Lower lobe of right lung (tissue), 2 donors: ENCODE results near the gene GADD45B. TPM values are rescaled to one million over a fixed set of nuclear protein-coding genes. Genes with fewer than 3 reads are reported as not detected.
A peak's percentile ranks its signal among the peaks of the same experiment; 100 is the strongest.

Experiments used
- ATAC-seq, 2 donors: fragments of 200-7000 bp; cut with Tn5 transposase; one replicate each; pipeline ENCODE4 v1.9.1; 2020 to 2022; ENCODE audit warnings: mild to moderate bottlenecking in 2 of 2, moderate library complexity in 2 of 2
- DNase-seq: peaks from one replicate; pipeline ENCODE4 v3.0.0-alpha.2; 2020
- H3K27ac ChIP-seq: fragments of 200-600 bp; one replicate; pipeline ENCODE4 v1.8.0; 2022
- H3K27me3 ChIP-seq: fragments of 200-600 bp; one replicate; pipeline ENCODE4 v1.8.0; 2022; ENCODE audit warnings: low read depth
- H3K36me3 ChIP-seq: fragments of 200-600 bp; one replicate; pipeline ENCODE4 v1.8.0; 2022; ENCODE audit warnings: mild to moderate bottlenecking
- H3K4me1 ChIP-seq: fragments of 200-600 bp; one replicate; pipeline ENCODE4 v1.8.0; 2022
- H3K4me3 ChIP-seq: fragments of 200-600 bp; one replicate; pipeline ENCODE4 v1.8.0; 2022; ENCODE audit warnings: mild to moderate bottlenecking
- H3K9me3 ChIP-seq: fragments of 200-600 bp; one replicate; pipeline ENCODE4 v1.8.0; 2022
- CTCF ChIP-seq: fragments of 200-600 bp; IDR thresholded peaks from one replicate; pipeline ENCODE4 v1.8.0; 2022; ENCODE audit warnings: antibody characterized with exemption, mild to moderate bottlenecking
- intact Hi-C: fragments of 100-400 bp; cut with DNase I; formaldehyde crosslinking; loops from one replicate; pipeline ENCODE4 v1.11.0; 2022
- total RNA-seq: library from RNA; stranded (reverse); fragmentation: NEBNext Ultra II Directional; extraction: Animal tissue kit (Norgen Biotek cat#: 25700); gene quantifications from one replicate; pipeline ENCODE4 v1.2.1, GENCODE V29; 2021
- donor health status: DM: no; HTN: yes; CAD: no; lungs with severe emphysema.

Gene GADD45B
- total RNA-seq, 1 donor from 2014 or later, result 89.9 TPM

DNA sequence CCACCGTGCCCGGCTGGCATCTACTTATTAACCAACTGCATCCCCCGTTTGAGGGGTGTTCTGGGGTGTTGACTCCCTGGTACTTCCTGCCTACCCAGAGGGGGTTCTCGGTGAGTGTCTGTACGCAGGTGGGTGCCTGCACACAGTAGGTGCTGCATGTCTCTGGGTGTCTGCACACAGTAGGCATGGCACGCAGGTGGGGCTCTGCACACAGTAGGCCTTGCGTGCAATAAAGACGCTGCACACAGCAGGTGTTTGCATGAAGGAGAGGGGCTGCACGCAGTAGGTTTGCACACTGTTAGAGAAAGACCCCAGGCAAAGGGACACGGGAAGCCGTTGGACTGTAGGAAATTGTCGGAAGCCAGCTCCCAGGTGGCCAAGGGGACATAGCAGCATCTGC lies 11.2 kb downstream of the GADD45B start:
- Histone ChIP-seq H3K4me1 (peaks cover 42% of the 10 kb centered on the region), H3K9me3 (peaks cover 7% of the 10 kb centered on the region), H3K27me3 (peaks cover 11% of the 10 kb centered on the region), H3K27ac (no peak overlapping the region), H3K36me3 (no peaks in the 10 kb centered on the region), H3K4me3 (no peak overlapping the region)
- no peak for DNase-seq
- intact Hi-C loops, result no loop called here
- TF ChIP-seq CTCF, result no peak
- ATAC-seq, result no peak

GRCh38 chr19:2487842-2488241 lies 11.9 kb downstream of the GADD45B start:
- DNase-seq (no peak), ATAC-seq (no peak)
- H3K27me3 ChIP-seq, result peaks cover 11% of the 10 kb centered on the region
- H3K4me1 ChIP-seq, result peaks cover 42% of the 10 kb centered on the region
- H3K36me3 ChIP-seq, result no peaks in the 10 kb centered on the region
- peaks cover 7% of the 10 kb centered on the region for H3K9me3 ChIP-seq
- H3K27ac ChIP-seq, result peak overlapping the region; percentile 64
- no peak for TF ChIP-seq CTCF
- H3K4me3 ChIP-seq, result peak overlapping the region; percentile 50
- intact Hi-C loops, result no loop called here

DNA sequence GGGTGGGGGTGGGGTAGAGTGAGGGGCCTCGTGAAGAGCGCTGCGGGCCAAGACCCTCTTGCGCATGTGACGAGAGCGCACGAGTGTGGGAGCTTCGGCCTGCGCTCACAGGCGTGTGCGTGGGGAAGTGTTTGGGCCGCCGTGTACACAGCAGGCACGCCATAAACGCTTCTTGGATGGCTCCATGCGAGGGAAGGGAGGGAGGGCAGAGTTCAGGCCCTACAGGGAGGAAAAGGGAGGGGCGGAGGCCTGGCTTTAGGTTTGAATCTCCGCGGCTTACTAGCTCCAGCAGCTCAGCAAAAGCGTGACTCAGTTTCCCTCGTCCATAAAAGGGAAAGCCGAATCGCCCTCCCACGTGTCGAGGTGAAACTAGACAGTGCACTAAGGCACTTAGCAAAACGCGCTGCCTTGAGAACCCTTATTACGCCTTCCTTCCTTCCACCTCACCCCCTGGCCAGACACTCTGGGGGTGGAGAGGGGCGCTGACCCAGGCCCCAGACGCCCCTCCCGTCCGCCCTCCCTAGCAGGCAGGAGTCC lies 12.5 kb downstream of the GADD45B start:
- TF ChIP-seq CTCF, result no peak
- peak overlapping the region; percentile 50 for H3K4me3 ChIP-seq
- H3K9me3 ChIP-seq, result peaks cover 2% of the 10 kb centered on the region
- ATAC-seq (peak in 1 of 2 donors; percentile 8), DNase-seq (no peak)
- H3K27ac ChIP-seq, result peak overlapping the region; percentile 64
- intact Hi-C loops, result no loop called here
- peaks cover 42% of the 10 kb centered on the region for H3K4me1 ChIP-seq
- no peaks in the 10 kb centered on the region for H3K36me3 ChIP-seq
- H3K27me3 ChIP-seq, result peaks cover 11% of the 10 kb centered on the region

GRCh38 chr19:2488942-2489731 lies 13.2 kb downstream of the GADD45B start:
- peak; percentile 77 to 82 for ATAC-seq
- DNase-seq, result peak; percentile 79

DNA sequence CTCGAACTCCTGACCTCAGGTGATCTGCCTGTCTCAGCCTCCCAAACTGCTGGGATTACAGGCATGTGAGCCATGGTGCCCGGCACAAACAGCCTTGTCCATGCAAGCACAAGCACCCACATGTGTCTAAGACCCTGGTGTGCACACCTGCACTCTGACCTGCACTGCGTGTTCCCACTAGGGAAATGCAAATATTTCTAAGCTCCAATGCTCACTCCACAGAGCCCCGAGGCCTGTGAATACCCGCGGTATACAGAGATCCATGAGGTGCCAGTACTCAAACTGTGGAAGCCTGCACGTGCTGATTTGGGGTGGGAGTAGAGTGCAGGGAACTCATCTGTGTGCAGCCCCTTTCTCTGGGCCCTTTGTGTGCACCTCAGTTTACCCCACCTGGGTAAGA lies 14.7 kb downstream of the GADD45B start:
- Histone ChIP-seq H3K27me3 (peaks cover 11% of the 10 kb centered on the region), H3K27ac (peak overlapping the region; percentile 46)
- intact Hi-C loops, result no loop called here

More at GRCh38 chr19:2488942-2489731, 13.2 kb downstream of the GADD45B start:
- peaks cover 11% of the 10 kb centered on the region for H3K27me3 ChIP-seq
- peaks cover 46% of the 10 kb centered on the region for H3K4me1 ChIP-seq
- peak overlapping the region; percentile 50 for H3K4me3 ChIP-seq
- H3K27ac ChIP-seq, result peak overlapping the region; percentile 64
- no peaks in the 10 kb centered on the region for H3K36me3 ChIP-seq
- no peaks in the 10 kb centered on the region for H3K9me3 ChIP-seq
- TF ChIP-seq CTCF, result no peak
- intact Hi-C loops, result no loop called here

More for the DNA sequence above, 14.7 kb downstream of the GADD45B start:
- H3K4me3 ChIP-seq, result no peak overlapping the region
- no peak for TF ChIP-seq CTCF
- no peak for ATAC-seq
- no peak for DNase-seq
- no peaks in the 10 kb centered on the region for H3K36me3 ChIP-seq
- no peaks in the 10 kb centered on the region for H3K9me3 ChIP-seq
- peaks cover 59% of the 10 kb centered on the region for H3K4me1 ChIP-seq
